GM21717 (cell line): ENCODE results near the gene HOXD8.
A peak's percentile ranks its signal among the peaks of the same experiment; 100 is the strongest.

ENCODE experiments used
- ATAC-seq: cut with Tn5 transposase; IDR thresholded peaks from one replicate; pipeline ENCODE4 v1.9.1; 2021; ENCODE audit warnings: mild to moderate bottlenecking, moderate library complexity; ENCODE audit not compliant: unreplicated experiment

HOXD8 gene

GRCh38 chr2:176128982-176129796 lies at the start of gene HOXD8:
TSS of gene HOXD8 (plus strand) at chr2:176129705. CDS start at chr2:176130367, 662 bp downstream.
- ATAC-seq = no peak

DNA sequence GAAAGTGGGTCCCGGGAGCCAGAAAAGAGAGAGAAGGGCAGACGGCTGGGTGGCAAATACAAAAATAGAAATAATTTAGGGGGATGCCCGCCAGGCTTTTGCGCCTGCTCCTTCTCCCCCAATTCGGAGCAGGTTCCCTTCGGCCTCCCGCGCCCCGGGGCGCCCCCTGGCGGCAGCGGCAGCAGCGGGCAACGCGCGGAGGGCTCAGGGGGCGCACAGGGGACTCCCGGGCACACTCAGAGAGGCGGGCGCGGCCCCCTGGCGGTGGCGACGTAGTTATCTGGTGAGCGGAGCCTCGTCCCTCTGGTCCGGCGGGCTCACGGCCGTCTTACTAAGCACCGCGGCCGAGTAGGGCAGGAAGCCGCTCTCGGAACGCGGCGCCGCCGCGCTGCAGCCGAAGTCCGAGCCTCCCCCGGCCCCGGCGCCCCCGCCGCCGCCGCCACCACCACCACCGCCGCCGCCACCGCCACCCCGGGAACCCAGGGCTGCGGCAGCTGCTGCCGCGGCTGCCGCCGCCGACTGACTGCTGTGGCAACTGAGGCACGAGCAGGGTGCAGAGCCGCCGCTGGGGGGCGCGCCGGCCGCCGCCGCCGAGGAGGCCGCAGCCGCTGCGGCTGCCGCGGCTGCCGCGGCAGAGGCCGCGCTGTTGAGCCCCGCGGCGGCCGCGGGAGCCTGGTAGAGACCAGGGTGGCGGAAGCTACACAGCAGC lies 49.5 kb upstream of the HOXD8 start:
- no peak for ATAC-seq

- no peak for ATAC-seq
Observed at GRCh38 chr2:176080540-176081375, 48.7 kb upstream of the HOXD8 start.

GRCh38 chr2:176081376-176081836 lies 48.1 kb upstream of the HOXD8 start:
- no peak for ATAC-seq

- no peak for ATAC-seq
Observed at GRCh38 chr2:176081837-176082524, 47.5 kb upstream of the HOXD8 start.

DNA sequence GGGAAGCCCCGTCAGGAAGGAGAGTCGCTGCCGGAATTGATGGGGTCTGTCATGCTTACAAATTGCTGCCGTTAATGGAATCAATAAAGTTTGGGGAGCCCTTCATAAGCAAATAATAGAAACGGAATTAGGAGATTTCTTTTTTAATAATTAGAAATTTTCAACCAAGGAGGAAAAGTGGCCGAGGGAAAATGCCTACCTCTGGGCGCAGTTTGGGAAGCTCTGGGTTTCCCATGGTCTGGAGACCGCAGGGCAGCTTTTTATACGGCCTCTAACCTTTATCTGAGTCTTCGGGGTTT lies 47.0 kb upstream of the HOXD8 start:
- no peak for ATAC-seq

DNA sequence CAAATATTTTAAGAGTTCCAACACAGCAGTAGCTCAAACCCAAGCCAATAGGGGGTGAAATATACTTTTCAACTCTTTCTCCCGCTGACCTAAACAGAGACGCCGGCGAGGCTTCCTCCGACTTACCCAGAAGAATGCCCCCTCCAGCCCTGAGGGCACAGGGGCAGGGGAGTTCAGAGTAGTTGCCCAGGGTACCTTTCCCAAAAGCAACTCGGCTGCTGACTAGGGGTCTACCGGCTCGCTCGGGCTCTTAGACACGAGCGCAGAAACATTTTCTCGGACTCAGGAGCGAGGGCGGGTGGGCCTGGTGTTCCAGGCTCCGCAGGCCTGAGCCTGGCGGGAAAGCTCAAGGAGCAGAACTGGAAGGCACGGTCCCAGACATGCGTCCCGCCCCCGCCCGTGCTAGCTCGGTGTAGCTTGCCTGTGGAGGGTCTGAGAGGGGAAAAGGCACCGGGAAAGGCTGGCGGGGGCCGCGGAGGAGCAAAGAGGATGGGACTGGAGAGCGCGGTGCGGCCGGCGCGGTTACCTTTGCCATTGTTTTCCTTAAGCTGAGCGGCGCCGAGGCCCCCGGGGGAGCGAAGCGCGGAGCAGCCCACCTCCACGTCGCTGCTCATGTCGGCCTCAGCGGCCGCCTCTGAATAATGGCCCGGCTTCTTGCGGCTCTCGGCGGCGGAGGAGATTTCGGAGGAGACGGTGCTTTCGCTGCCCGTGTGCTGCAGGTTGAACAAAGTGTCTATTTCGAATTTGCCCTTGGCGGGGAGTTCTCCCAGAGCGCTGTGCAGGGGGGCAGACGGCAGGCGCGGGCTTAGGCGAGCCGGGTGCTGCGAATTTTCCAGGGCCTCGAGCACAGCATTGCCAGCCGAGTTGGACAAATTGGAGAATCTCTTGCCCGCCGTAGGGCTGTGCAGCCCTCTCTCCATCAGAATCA lies 46.4 kb upstream of the HOXD8 start:
- no peak for ATAC-seq

DNA sequence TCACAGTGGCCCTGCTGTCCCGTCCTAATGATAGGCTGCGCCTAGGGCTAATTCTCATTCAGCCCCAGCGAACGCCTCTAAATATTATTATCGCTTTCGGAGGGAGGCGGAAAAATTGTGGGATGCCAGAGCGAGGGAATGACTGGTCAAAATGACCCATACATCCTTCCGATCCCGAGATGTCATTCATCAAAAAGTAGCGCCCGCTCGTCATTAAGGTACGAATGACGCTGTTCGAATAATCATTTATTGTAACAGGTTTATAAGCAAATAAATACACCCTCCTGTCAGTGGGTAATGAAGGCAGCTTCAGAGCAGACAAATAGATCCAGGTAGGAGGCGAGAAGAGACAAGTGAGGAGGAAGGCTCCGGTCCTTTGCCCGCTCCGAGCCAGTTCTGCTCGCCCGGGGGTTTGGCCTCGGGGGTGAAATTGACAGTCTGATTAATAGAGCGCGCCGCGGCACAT lies 45.7 kb upstream of the HOXD8 start, which contains the start of gene EVX2:
TSS of gene EVX2 (minus strand) at position 167 of the 466 bp plus-strand sequence. CDS start 186 bp downstream, outside the sequence.
- ATAC-seq = no peak

GRCh38 chr2:176084611-176085119 lies 44.8 kb upstream of the HOXD8 start:
- no peak for ATAC-seq

DNA sequence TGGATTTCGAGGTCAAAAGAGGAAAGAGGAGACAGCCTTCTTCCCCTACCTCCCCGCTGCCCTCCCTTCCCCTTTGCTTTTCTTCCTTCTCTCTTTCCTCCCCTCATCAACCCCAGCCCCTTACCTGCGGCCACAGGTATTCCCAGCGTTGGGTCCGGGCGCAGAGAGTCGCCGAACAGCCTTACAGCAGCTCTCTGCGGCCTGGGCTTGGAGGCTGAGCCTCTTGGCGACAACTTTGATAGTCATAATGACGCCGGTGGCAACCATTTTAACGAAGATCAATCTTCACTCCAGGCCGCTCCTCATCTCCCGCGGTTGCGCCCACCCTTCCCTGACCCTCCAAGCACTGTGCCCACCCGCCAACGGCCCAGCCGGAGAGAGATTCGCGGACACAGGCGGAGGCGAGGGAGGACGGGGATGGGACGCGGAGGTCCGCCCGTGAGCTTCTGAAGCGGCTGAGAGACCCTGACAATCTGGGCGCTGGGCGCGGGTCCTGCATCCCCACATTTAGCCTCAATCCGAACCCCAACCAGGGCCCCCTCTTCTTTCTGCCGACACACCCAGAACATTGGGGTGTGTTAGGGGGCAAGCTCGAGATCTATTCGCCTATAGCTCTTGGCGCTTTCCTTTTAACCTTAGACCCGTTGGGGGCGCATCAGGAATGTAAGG lies 44.3 kb upstream of the HOXD8 start:
- ATAC-seq = no peak

GRCh38 chr2:176085861-176086771 lies 43.4 kb upstream of the HOXD8 start:
- ATAC-seq = no peak

DNA sequence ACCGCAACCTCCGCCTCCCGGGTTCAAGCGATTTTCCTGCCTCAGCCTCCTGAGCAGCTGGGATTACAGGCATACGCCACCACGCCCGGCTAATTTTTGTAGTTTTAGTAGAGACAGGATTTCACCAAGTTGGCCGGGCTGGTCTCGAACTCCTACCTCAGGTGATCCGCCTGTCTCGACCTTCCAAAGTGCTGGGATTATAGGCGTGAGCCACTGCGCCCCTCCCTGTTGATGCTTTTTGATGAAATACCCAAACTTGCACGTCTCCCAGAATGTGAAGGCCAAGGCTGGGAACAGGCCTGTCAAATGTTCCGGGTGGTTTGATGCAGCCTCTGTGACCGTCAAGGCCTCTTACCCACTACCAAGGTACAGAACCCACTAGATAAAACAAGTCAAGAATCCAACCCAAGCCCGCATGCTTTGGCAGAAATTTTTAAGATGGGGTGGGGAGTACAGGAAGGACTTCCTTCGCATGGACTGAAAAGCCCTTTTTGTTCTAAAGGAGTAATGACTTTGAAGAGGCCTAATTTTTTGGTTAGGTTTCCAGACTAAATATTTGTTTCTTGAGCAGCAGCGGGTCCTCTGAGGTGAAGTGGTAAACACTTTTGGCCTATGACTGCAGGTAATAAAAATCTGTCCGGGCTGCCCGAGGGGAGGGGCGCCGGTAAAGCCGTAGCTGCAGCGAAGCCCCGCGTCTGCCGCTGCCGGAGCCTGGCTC lies 42.0 kb upstream of the HOXD8 start:
- ATAC-seq = no peak

- ATAC-seq = peak; percentile 66
Observed at GRCh38 chr2:176088048-176088936, 41.2 kb upstream of the HOXD8 start.

- ATAC-seq = no peak
Observed at GRCh38 chr2:176088937-176089842, 40.3 kb upstream of the HOXD8 start.

- ATAC-seq = no peak
Observed at GRCh38 chr2:176089843-176090395, 39.6 kb upstream of the HOXD8 start.
